K562 (cell line): ENCODE measurements around the gene TGM3. TPM values are rescaled to one million over a fixed set of nuclear protein-coding genes. Genes with fewer than 3 reads are reported as not detected.
A peak's percentile ranks its signal among the peaks of the same experiment; 100 is the strongest.

Source experiments
- ATAC-seq: fragments of 200-7000 bp; cut with Tn5 transposase; 3 replicates; pipeline ENCODE4 v1.9.1; 2020; ENCODE audit warnings: moderate library complexity
- BruUV-seq: library from RNA; stranded (reverse); fragments of 400-500 nt; replicated peaks from 2 replicates; lab custom pipeline; 2021; lab: Mats Ljungman, UMichigan
- CTCF ChIA-PET: fragments of 300-600 bp; formaldehyde crosslinking; extraction: SDS; loops from one replicate; lab custom pipeline; 2021; ENCODE audit warnings: low intra/inter-chr PET ratio; lab: Yijun Ruan, JAX
- POLR2A ChIA-PET: fragments of 300-600, 350-650 bp; sonication (Branson Sonifier 250); formaldehyde crosslinking; extraction: SDS; loops from one replicate; lab custom pipeline; 2021; ENCODE audit warnings: antibody characterized with exemption, inconsistent platforms; lab: Yijun Ruan, JAX
- DNase-seq, 4 experiments: peaks; one replicate each; pipeline versions ENCODE4 v3.0.0 to v3.0.0-alpha.2; 2011 to 2018; ENCODE audit warnings: low spot score in 3 of 4, mixed read lengths in 3 of 4; ENCODE audit errors: extremely low read depth in 1 of 4
- FAIRE-seq: peaks from 2 replicates; lab custom pipeline; 2011; peaks lifted over from hg19 to GRCh38; lab: Jason Lieb, UNC
- H2AFZ ChIP-seq: 2 replicates; pipeline ENCODE4 v1.6.0; 2011; ENCODE audit warnings: low read depth, low read length, control low read depth, inconsistent platforms
- H3K27ac ChIP-seq: fragments of 200-600 bp; 3 replicates; pipeline ENCODE4 v1.8.0; 2011; ENCODE audit warnings: low read depth, mild to moderate bottlenecking, control low read depth, inconsistent platforms, low read length, moderate library complexity, mixed read lengths; ENCODE audit errors: extremely low read depth
- H3K27me3 ChIP-seq, 2 experiments: fragments of 300-600 bp in 1 of 2; 2 replicates in 1 of 2; 3 replicates in 1 of 2; pipeline versions ENCODE4 v1.6.0 to v1.8.0; 2011; ENCODE audit warnings: inconsistent platforms in 2 of 2, low read length in 2 of 2, mild to moderate bottlenecking in 1 of 2, mixed read lengths in 1 of 2, moderate library complexity in 1 of 2; ENCODE audit not compliant: control insufficient read depth in 2 of 2, insufficient read depth in 2 of 2
- H3K36me3 ChIP-seq: fragments of 300-600 bp; 3 replicates; pipeline ENCODE4 v1.8.0; 2011; ENCODE audit warnings: mild to moderate bottlenecking, low read length, inconsistent platforms; ENCODE audit not compliant: control insufficient read depth, insufficient read depth
- H3K4me1 ChIP-seq, 2 experiments: fragments of 200-600 bp in 1 of 2; replicated peaks in 1 of 2; 2 replicates in 1 of 2; 3 replicates in 1 of 2; pipeline versions ENCODE4 v1.5.1 to v1.8.0; 2011; ENCODE audit warnings: inconsistent platforms in 2 of 2, low read length in 2 of 2, mild to moderate bottlenecking in 1 of 2, mixed read lengths in 1 of 2, moderate library complexity in 1 of 2; ENCODE audit not compliant: control insufficient read depth in 2 of 2, insufficient read depth in 2 of 2
- H3K4me2 ChIP-seq: 2 replicates; pipeline ENCODE4 v1.6.1; 2011; ENCODE audit warnings: low read length, control low read depth, inconsistent platforms, mixed read lengths; ENCODE audit not compliant: insufficient read depth
- H3K4me3 ChIP-seq: fragments of 200-600 bp; sonication (generic), shearing (Covaris generic); 2 replicates; pipeline ENCODE4 v1.5.1; 2016; ENCODE audit warnings: control low read depth, inconsistent platforms
- H3K79me2 ChIP-seq: fragments of 200-600 bp; 3 replicates; pipeline ENCODE4 v1.8.0; 2011; ENCODE audit warnings: low read length, inconsistent platforms; ENCODE audit not compliant: control insufficient read depth, insufficient read depth
- H3K9ac ChIP-seq, 2 experiments: 2 replicates each; pipeline versions ENCODE4 v1.6.0 to v1.6.1; 2011; ENCODE audit warnings: low read depth in 2 of 2, low read length in 2 of 2, control low read depth in 1 of 2, inconsistent platforms in 1 of 2, mild to moderate bottlenecking in 1 of 2, mixed read lengths in 1 of 2; ENCODE audit not compliant: insufficient read depth in 1 of 2
- H3K9me1 ChIP-seq: one replicate; pipeline ENCODE4 v1.6.0; 2011; ENCODE audit warnings: inconsistent platforms, mild to moderate bottlenecking, low read length, moderate library complexity; ENCODE audit not compliant: control insufficient read depth, insufficient read depth
- H3K9me3 ChIP-seq: replicated peaks from 2 replicates; pipeline ENCODE4 v1.5.1; 2011; ENCODE audit warnings: low read depth, low read length, inconsistent platforms; ENCODE audit not compliant: control insufficient read depth, insufficient read depth
- H4K20me1 ChIP-seq: replicated peaks from 2 replicates; pipeline ENCODE4 v1.6.1; 2011; ENCODE audit warnings: low read length, inconsistent platforms, mixed read lengths; ENCODE audit not compliant: control insufficient read depth, insufficient read depth
- ELF4 ChIP-seq: fragments of 450-650 bp; formaldehyde crosslinking; IDR thresholded peaks from 2 replicates; pipeline ENCODE4 v1.4.0; 2022; ENCODE audit warnings: missing genetic modification characterization
- ERF ChIP-seq: fragments of 450-650 bp; formaldehyde crosslinking; IDR thresholded peaks from 2 replicates; pipeline ENCODE4 v1.4.0; 2020; ENCODE audit warnings: mild to moderate bottlenecking, mixed read lengths
- MAFK ChIP-seq: IDR thresholded peaks from 2 replicates; pipeline ENCODE4 v1.6.1; 2011; ENCODE audit warnings: low read length, improper control_type of control experiment
- MED1 ChIP-seq: sonication (generic); formaldehyde crosslinking; IDR thresholded peaks from 2 replicates; pipeline ENCODE4 v1.8.1; 2023; ENCODE audit warnings: missing genetic modification reagents, borderline replicate concordance
- MITF ChIP-seq: IDR thresholded peaks from 2 replicates; pipeline ENCODE4 v1.6.1; 2014; ENCODE audit warnings: antibody characterized with exemption
- NCOA2 ChIP-seq, 2 experiments: fragments of 450-650 bp; IDR thresholded peaks; 2 replicates each; pipeline ENCODE4 v1.6.1; 2018; ENCODE audit warnings: mild to moderate bottlenecking in 2 of 2, moderate library complexity in 1 of 2; ENCODE audit not compliant: partially characterized antibody in 2 of 2
- NCOA6 ChIP-seq: fragments of 450-650 bp; IDR thresholded peaks from 2 replicates; pipeline ENCODE4 v1.6.1; 2017; ENCODE audit warnings: mild to moderate bottlenecking
- RBM17 ChIP-seq: fragments of 200-400 bp; formaldehyde crosslinking; IDR thresholded peaks from 2 replicates; pipeline ENCODE4 v1.6.1; 2017; ENCODE audit warnings: low read depth, mild to moderate bottlenecking, low read length, borderline replicate concordance
- SRSF3 ChIP-seq: fragments of 200-400 bp; formaldehyde crosslinking; IDR thresholded peaks from 2 replicates; pipeline ENCODE4 v1.6.1; 2016; ENCODE audit warnings: mild to moderate bottlenecking, low read length, moderate library complexity; ENCODE audit not compliant: insufficient read depth
- ZFP30 ChIP-seq: fragments of 250-450 bp; sonication (Bioruptor Pico); IDR thresholded peaks from 2 replicates; pipeline ENCODE4 v1.8.0; 2022; ENCODE audit warnings: moderate library complexity, mild to moderate bottlenecking, inconsistent platforms, borderline replicate concordance
- ZHX1 ChIP-seq: fragments of 150-350 bp; conservative IDR thresholded peaks from 2 replicates; pipeline ENCODE4 v1.6.1; 2014; ENCODE audit warnings: low read length
- ZNF277 ChIP-seq: fragments of 250-450 bp; sonication (Bioruptor Pico); IDR thresholded peaks from 2 replicates; pipeline ENCODE4 v1.8.0; 2022; ENCODE audit warnings: inconsistent platforms, mild to moderate bottlenecking, moderate library complexity, borderline replicate concordance
- ZNF584 ChIP-seq: fragments of 200-800 bp; sonication (Bioruptor generic); IDR thresholded peaks from 2 replicates; pipeline ENCODE4 v1.6.1; 2016; ENCODE audit warnings: low read depth, mild to moderate bottlenecking, missing genetic modification characterization, missing compliant biosample characterization
- WGBS: fragments of 100-300 bp; shearing (Covaris generic); methylation state at CpG from one replicate; pipeline ENCODE4 v1.1.6; 2016; ENCODE audit warnings: low coverage, mixed read lengths; ENCODE audit not compliant: insufficient coverage; ENCODE audit errors: missing lambda C conversion rate; 5-methylcytosine and 5-hydroxymethylcytosine counted together
- in situ Hi-C: fragments of 300-500 bp; cut with MboI; formaldehyde crosslinking; loops from 4 replicates; pipeline ENCODE4 v1.15.0; 2018; ENCODE audit warnings: inconsistent platforms, mixed read lengths
- intact Hi-C: fragments of 100-400 bp; cut with micrococcal nuclease; formaldehyde crosslinking; loops from 2 replicates; pipeline ENCODE4 v1.14.2; 2022
- polyA plus RNA-seq, 8 experiments: library from polyadenylated mRNA; depleted of rRNA in 4 of 8; stranded (reverse) in 5 of 8; unstranded in 3 of 8; fragments of >200 nt; fragmentation: Nextera tagmentation in 2 of 8; fragmentation: Illumina TruSeq in 1 of 8; extraction: Ambion mirVana in 2 of 8; extraction: Trizol in 1 of 8; gene quantifications; 2 replicates each; pipeline versions ENCODE4 v1.2.1 to v1.2.3, GENCODE V29; 2011 to 2014; ENCODE audit warnings: inconsistent platforms in 1 of 8, missing spikeins in 1 of 8
- total RNA-seq, 7 experiments: library from RNA; depleted of rRNA in 6 of 7; stranded (reverse); fragments of >200 nt in 6 of 7; fragmentation: Illumina TruSeq in 2 of 7; extraction: Trizol in 2 of 7; gene quantifications; 2 replicates each; pipeline versions ENCODE4 v1.2.1 to v1.2.3, GENCODE V29; 2011 to 2021; ENCODE audit warnings: low replicate concordance in 1 of 7
- TF ChIP-seq, protein P1 (sequence below): fragments of 450-650 bp; formaldehyde crosslinking; IDR thresholded peaks from 2 replicates; pipeline ENCODE4 v1.4.0; 2020; ENCODE audit warnings: mild to moderate bottlenecking, moderate library complexity
- TF ChIP-seq, protein P2 (sequence below): sonication (generic); formaldehyde crosslinking; IDR thresholded peaks from 2 replicates; pipeline ENCODE4 v1.8.0; 2022; ENCODE audit warnings: missing genetic modification reagents, mild to moderate bottlenecking, moderate library complexity, borderline replicate concordance

The TGM3 gene
- total and polyA plus RNA-seq, 9 of the 15 experiments (the other 6 are each of a cell fraction or from before 2014, with no cell fraction given) = not detected

- intact Hi-C loops (no loop called here), in situ Hi-C loops (no loop called here)
- Histone ChIP-seq H3K79me2 (no peaks in the 10 kb centered on the region), H3K4me2 (no peak overlapping the region), H3K9ac (no peak overlapping the region), H4K20me1 (no peaks in the 10 kb centered on the region), H3K9me1 (no peaks in the 10 kb centered on the region), H3K4me1 (no peaks in the 10 kb centered on the region; a peak in 2 of 5 replicates), H3K27me3 (no peaks in the 10 kb centered on the region; a peak in 1 of 5 replicates), H3K27ac (no peak overlapping the region), H3K36me3 (no peaks in the 10 kb centered on the region), H3K9me3 (no peaks in the 10 kb centered on the region), H2AFZ (peak overlapping the region; percentile 43), H3K4me3 (no peak overlapping the region)
- POLR2A ChIA-PET = interaction anchor here (0.6 kb wide), 1 partner anchor 98 kb away, joined by 3 read pairs; no protein-coding TSS in a partner anchor
- BruUV-seq = no TSS peak
- 0% methylated on average over 3 of the region's 3 CpGs for WGBS
- DNase-seq (peak in 2 of 4 experiments; percentile 18 to 35), ATAC-seq (peak; percentile 70), FAIRE-seq (no peak)
- CTCF ChIA-PET = no interaction called here
- no peak for TF ChIP-seq RBM17
- TF ChIP-seq ZNF277 = no peak
- no peak for TF ChIP-seq MED1 (CRISPR knock-in tag)
- TF ChIP-seq SRSF3 = no peak
- no peak for TF ChIP-seq ERF (CRISPR knock-in tag)
- TF ChIP-seq ZFP30 = no peak
- no peak for TF ChIP-seq MAFK
- no peak for TF ChIP-seq MITF
- TF ChIP-seq NCOA6 = no peak
- TF ChIP-seq, protein P1, sequence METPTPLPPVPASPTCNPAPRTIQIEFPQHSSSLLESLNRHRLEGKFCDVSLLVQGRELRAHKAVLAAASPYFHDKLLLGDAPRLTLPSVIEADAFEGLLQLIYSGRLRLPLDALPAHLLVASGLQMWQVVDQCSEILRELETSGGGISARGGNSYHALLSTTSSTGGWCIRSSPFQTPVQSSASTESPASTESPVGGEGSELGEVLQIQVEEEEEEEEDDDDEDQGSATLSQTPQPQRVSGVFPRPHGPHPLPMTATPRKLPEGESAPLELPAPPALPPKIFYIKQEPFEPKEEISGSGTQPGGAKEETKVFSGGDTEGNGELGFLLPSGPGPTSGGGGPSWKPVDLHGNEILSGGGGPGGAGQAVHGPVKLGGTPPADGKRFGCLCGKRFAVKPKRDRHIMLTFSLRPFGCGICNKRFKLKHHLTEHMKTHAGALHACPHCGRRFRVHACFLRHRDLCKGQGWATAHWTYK (CRISPR knock-in tag) = no peak
- no peak for TF ChIP-seq ELF4 (CRISPR knock-in tag)
- no peak for TF ChIP-seq ZHX1
- TF ChIP-seq ZNF584 (CRISPR knock-in tag) = no peak
- TF ChIP-seq NCOA2 (IDR thresholded peaks at IDR 0.05; ENCODE audit: partially characterized antibody in 2 of 2) = no peak
- TF ChIP-seq, protein P2, sequence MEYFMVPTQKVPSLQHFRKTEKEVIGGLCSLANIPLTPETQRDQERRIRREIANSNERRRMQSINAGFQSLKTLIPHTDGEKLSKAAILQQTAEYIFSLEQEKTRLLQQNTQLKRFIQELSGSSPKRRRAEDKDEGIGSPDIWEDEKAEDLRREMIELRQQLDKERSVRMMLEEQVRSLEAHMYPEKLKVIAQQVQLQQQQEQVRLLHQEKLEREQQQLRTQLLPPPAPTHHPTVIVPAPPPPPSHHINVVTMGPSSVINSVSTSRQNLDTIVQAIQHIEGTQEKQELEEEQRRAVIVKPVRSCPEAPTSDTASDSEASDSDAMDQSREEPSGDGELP (CRISPR knock-in tag) = no peak
Measured at GRCh38 chr20:2353231-2353630, 57.4 kb downstream of the TGM3 start.
